ENCODE data around the gene VRK3.
"Not testable (repeated sequence)": the region's sequence is repeated elsewhere in the genome, so short reads cannot be mapped to it uniquely, and the experiment has no call there.

VRK3 gene

DNA sequence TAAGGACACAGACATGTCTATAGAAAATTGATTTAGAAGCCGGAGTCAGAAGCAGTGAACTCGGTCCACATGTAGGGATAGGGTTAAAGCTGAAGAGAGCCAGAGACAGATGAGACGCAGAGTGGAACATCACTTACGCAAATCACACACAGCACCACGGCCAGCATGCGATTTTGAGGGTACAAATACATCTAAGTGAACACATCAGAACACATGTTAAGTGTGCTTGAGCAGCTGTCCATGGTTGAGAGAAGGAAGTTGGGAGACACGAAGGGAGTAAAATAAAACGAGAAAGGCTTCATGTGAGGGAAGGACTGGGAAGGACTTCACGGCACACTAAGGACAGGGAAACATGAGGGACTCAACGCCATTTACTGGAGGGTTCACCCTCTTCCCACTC lies 38.8 kb downstream of the VRK3 start:
- no peak for DNase-seq

DNA sequence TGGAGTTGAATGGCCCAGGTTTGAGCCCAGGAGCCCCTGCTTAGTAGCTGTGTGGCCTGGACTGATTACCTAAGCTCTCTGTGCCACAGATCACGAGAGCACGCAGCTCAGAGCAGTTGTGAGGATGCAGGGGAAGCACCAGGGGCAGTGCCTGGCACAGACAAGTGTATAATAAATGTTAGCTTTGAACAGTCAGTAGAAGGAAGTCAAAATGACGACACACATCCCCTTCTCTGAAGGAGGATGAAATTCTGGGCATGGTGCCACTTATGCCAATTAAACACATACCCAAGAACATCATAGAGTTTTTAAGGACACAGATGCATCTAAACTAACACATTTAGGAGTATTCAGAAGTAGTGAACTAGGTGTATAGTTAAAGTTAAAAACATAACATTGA lies 39.3 kb downstream of the VRK3 start:
- no peak for DNase-seq

DNA sequence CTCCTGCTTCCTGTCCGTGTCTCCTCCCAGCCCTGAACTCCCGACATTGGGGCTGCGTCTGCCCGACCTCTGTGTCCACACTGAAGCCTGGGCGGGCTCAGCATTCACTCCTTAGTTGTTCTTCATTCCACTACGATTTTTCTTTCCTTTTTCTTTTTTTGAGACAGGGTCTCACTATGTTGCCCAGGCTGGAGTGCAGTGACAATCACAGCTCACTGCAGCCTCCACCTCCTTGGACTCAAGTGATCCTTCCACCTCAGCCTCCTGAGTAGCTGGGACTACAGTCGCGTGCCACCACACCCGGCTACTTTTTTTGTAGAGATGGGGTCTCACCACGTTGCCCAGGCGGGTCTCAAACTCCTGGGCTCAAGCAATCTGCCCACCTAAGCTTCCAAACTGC lies 40.7 kb downstream of the VRK3 start:
- no peak for DNase-seq

DNA sequence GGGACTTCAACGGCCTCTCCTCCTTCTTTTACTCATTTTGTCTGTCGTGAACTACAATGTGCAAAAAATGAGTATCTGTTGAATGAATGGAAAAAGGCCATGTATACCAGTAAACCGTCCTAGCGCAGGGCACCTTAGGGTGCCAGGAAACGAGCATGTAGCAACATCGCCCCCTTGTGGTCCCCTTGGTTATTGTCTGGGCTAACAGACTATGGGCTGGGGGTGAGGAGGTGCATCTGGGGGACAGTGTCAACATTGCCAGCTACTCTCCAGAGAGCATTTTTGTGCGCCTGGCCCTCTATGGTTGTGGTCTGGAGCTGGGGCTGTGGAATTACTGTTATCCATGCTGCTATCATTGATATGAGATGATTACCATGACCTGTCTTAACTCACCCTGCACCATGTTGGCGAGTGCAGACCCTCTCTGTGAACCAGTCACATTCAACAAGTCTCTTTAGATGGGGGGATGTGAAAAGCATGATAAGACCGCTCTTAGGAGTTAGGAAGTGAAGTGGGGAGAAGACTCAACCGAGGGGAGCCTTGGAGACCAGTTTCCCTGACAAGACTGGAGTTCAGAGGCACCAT lies 41.4 kb downstream of the VRK3 start:
- peak; percentile 81 for DNase-seq

DNA sequence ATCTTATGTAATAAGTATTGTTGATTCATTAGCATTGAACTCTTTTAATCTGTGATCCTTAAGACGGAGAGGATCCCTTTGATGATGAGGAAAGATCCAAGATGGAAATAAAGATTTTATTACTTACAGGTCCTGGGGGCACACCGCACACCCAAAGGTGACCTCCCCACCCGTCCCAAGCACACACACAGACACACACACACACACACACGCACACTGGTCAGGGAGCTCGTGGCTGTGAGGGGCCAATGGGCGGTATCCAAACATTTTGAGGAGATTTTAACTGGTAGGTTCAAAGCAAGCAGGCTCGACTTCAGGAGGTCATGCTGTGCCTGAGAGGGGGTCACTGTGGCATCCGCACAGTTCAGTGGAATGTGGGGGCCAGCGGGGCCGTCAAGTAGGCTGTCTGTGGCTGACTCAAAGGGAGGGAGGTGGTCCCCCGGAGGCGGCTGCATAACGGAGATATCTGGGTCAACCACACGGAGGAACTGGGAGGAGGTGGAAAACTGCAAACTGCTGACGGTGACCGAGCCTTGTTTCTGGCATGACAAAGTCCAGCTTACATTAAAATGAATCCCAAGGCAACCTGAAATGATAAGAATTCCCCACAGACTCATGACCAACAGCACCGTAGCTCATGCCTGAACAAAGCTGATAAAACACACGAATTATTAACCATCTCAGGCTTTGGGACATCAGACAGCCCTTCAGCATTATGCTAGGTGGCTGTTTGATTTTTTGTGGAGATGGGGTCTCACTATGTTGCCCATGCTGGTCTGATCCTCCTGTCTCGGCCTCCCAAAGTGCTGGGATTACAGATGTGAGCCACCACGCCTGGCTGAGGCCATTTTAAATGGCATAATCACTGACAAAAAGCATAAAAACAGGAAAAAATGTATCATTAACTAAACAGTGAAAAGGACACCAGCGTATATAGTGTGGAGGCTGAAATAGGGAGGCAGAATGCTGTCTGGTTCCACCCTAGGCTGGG lies 43.3 kb downstream of the VRK3 start:
- no peak for DNase-seq

DNA sequence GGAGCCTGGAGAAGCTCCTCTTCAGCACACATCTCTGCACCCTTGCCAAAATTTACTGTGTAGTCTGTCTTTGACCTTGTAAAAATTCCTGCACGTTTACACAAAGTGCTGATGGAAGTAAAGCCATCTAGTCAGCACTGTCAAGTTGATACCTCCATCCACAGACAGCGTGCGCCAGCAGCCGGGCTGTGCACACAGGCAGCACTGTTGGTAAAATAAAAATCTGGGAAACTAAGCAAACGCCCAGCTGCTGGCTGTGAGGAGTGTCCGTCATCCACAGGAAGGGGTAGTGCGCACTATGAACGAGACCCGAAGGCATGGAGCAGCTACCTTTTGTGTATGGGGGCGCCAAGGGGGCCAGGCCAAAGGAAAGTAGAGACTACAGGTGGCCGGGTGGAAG lies 46.8 kb downstream of the VRK3 start:
- no peak for DNase-seq

DNA sequence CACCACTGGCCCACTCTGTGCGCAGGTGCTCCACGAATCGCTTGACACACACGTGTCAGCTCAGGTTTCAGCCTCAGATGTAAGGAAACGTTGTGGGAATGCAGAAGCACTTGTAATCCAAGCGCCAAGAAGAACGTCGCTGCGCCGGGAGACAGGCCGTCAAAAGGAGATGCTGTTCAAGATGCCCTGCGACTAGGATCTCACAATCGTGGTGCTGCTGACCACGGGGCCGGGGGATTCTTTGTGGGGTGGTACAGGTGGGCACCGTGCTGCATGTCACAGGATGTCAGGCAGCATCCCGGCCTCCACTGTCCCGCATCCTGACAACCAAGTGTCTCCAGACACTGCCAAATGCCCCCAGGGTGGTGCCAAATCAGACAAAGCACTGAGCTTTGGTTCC lies 47.3 kb downstream of the VRK3 start:
- DNase-seq: no peak

DNA sequence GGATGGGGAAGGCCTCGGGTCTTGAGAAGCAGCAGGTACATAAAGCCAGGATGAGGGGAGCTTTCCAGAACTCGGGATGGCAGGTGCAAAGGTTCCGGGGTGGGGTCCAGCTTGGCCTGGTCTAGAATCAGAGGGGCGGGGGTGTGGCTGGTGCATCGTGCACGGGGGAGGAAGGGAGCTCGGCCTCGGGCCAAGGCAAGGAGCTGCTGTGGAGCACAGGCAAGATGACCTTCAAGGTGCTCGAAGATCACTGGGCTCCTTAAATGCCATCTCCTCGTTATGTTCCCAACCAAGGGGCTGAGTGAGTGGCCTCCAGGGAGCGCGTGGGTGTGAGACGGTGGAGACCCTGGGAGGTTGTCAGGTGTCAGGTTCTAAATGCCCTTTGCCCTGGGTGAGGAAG lies 48.1 kb downstream of the VRK3 start:
- no peak for DNase-seq

DNA sequence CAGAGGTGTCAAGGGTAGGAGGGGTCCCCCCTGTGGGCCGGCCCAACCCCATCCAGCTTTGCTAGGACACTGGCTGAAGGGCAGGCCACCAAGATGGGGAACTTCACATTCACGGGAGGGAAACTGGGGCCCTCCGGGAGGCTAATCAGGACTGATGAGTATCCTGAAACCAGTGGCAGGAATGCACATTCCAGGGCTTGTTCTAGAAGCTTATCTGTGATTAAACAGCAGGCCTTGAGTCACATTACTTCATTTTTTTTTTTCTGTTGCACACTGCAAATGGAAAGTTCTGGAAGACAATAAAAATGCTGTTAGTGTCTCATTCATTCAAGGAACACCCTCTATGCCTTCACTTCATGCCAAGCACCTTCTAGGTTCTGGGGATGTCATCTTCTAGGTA lies 48.7 kb downstream of the VRK3 start:
- no peak for DNase-seq

DNA sequence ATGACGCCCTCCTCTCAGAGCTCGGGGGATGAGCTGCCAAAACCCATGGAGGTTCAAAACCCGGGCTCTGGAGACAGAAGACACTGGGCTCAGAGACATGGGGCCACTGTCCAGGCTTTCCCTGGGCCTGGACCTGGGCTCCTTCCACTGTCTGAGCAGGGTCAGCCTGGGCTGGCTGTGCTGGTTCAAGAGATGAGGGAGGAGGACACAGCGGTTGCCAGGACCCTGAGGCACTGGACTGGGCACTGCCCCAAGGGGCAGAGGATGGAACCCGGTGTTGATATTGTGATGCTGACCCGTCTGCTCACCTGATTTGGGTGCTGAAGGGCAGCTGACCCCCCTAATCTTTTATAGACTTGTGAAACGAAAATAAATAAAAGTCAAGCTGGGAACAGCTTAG lies 50.1 kb downstream of the VRK3 start:
- no peak for DNase-seq

DNA sequence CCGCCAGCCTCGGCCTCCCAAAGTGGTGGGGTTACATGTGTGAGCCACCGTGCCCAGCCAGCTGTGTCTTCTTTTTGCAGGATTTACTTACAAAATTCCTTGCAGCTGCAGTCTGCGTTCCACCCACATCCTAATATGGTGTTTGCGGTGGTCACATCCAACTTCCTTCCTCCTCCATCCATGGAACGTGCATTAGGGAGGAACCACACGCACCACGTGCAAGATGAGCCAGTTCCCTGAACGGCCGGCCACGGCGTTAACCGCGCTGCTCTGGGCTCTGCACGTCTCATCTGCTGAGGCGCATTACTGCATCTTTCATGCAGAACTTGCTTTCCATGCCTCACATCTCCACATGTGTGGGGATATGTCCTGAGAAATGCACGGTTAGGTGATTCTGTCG lies 51.2 kb downstream of the VRK3 start:
- DNase-seq: no peak

DNA sequence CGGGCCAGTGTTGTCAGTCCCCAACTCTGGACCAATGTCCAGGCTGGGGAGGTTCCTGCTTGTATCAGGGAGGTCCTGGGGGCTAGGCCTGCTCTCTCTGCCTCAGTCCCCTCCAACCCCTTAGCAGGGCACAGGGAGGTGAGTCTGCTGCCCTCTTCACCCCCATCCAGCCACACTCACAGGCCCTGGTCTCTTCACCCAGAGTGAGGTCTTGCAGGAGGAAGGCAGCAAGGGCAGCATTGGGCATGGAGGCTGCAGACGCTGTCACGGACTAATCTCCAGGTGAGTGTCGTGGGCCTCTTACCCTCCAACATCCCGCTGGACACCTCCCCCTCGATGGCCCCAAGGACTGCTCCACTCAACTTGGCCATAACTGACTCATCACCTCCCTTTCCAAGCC lies 52.3 kb downstream of the VRK3 start:
- no peak for DNase-seq

DNA sequence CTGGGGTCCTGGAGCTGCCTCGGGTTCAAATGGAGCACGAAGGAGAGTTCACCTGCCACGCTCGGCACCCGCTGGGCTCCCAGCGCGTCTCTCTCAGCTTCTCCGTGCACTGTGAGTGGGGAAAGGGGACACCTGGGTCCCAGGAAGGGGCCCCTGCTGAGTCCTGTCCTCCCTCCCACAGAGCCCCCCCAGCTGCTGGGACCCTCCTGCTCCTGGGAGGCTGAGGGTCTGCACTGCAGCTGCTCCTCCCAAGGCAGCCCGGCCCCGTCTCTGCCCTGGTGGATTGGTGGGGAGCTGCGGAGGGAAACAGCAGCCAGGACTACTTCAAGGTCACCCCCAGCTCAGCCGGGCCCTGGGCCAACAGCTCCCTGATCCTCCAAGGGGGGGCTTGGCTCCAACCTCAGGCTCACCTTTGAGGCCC lies 53.2 kb downstream of the VRK3 start:
- DNase-seq: no peak

DNA sequence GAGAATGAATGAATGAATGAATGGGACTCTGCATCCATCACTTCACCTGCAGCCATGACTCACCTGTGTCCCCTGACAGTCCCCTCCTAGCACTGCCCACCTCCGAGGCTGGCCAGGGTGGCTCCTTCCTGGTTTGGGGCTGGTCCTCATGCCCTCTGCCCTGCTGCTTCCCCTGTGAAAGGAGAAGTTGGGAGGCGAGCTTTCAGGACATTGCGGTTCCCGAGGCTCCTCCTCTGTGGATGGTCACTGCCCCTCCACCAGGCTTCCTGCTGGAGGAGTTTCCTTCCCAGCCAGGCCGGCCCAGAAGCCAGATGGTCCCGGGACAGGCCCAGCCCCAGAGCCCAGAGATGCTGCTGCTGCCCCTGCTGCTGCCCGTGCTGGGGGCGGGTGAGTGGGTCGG lies 55.8 kb downstream of the VRK3 start:
- DNase-seq: not testable (repeated sequence)

DNA sequence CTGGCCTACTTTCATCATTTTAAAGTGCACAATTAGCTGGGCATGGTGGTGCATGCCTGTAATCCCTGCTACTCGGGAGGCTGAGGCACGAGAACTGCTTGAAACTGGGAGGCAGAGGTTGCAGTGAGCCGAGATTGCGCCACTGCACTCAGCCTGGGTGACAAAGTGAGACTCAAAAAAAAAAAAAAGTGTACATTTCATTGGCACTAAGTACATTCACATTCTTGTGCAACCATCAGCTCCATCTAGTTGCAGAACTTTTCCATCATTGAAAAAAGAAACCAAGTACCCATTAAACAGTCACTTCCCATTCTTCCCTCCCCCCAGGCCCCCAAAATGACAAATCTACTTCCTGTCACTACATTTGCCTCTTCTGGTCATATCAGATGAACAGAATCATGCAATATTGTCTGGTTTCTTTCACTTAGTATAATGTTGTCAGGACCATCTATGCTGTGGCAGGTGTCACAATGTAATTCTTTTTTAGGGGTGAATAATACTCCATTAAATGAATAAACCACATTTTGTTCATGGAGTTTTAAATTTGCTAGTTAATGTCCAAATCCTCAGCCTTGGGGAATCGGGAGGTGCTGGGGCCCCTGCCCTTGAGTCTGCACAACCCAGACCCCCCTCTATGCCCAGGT lies 56.8 kb downstream of the VRK3 start:
- no peak for DNase-seq

DNA sequence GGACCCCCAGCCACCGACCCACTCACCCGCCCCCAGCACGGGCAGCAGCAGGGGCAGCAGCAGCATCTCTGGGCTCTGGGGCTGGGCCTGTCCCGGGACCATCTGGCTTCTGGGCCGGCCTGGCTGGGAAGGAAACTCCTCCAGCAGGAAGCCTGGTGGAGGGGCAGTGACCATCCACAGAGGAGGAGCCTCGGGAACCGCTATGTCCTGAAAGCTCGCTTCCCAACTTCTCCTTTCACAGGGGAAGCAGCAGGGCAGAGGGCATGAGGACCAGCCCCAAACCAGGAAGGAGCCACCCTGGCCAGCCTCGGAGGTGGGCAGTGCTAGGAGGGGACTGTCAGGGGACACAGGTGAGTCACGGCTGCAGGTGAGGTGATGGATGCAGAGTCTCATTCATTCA lies 64.2 kb downstream of the VRK3 start, which contains the start of gene SIGLEC11:
TSS of gene SIGLEC11 (minus strand) at position 193 of the 400 bp plus-strand sequence. CDS start at position 102, 91 bp downstream.
- DNase-seq: not testable (repeated sequence)

DNA sequence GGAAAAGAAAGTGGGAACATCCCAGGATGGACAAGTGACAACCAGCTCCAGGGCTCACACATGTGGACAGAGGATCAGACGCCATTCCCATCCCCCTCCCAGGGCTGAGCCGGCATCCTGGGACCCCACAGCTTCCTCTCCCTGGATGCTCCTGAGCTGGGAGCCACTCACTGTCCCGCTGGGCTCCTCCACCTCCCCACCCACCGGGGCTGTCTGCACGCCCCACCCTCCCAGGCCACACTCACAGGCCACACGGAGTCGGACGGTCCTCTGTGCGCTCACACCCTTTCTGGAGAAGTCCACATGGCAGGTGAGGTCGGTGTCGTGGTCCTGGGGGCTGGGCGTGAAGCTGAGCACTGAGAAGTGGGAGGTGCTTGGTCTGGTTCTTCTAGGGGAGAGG lies 65.3 kb downstream of the VRK3 start:
- DNase-seq: not testable (repeated sequence)

DNA sequence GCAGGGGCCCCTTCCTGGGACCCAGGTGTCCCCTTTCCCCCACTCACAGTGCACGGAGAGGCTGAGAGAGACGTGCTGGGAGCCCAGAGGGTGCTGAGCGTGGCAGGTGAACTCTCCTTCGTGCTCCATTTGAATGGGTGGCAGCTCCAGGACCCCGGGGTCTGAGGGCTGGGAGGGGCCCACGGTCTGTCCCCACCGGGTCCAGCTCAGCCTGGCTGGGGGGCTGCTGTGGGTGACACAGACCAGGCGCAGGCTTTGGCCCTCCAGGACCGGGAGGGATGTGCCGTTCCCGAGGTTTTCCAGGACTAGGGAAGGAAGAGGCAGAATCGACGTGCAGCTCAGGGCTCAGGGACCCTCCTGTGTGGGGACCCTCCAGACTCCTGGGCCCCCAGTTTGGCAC lies 66.6 kb downstream of the VRK3 start:
- not testable (repeated sequence) for DNase-seq

DNA sequence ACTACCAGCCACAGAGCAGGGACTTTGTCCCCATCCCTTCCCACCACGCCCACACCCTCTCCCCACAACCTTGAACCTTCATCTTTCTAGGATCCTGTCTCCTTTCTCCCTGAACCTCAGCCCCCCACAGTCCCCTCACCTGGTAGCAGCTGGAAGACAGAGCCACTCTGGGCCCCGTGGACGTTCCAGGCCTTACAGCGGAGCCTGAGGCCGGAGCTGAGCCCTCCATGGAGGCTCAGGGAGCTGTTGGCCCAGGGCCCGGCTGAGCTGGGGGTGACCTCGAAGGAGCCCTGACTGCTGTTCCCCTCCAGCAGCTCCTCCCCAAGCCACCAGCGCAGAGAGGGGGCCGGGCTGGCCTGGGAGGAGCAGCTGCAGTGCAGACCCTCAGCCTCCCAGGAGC lies 67.0 kb downstream of the VRK3 start:
- DNase-seq: not testable (repeated sequence)

DNA sequence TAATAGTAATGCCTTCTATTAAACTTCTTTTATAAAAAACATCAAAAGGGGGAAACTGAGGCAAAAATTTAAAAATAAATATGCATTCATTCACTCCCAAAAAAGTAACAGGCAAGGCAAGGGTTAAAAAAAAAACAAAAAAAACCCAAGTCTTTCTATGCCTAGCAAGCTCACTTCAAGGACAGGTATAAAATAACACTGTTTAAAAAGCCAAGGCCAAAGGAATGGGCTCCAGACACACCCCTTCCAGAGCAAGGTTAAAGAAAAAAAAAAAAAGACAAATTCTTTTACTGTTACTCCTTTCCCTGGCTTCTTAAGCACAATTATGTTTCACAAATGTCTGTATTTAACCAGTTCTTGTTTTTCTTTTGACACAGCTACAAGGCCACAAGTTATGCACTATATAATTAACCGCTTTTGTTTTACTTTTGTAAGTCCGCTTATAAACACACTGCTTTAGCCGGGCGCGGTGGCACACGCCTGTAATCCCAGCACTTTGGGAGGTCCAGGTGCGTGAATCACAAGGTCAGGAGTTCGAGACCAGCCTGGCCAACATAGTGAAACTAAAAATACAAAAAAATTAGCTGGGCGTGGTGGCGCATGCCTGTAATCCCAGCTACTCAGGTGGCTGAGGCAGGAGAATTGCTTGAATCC lies 67.8 kb downstream of the VRK3 start:
- no peak for DNase-seq

DNA sequence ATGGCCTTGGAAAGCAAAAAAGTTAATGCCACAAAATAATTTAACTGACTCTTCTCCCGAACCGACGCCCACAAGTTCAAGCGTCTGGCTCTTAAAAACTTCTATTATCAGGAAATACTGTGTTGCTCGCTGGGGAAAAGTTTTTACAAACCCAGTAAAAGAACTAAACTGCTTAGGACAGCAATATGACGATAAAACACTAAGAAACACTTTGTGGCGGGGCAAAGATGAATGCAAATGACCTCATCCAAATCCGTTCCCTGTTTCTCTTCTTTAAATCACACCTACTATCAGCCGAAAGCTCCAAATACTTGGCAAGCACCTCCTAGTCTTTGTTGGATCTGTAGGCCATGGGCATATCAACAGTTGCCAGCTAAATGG lies 69.1 kb downstream of the VRK3 start:
- no peak for DNase-seq

DNA sequence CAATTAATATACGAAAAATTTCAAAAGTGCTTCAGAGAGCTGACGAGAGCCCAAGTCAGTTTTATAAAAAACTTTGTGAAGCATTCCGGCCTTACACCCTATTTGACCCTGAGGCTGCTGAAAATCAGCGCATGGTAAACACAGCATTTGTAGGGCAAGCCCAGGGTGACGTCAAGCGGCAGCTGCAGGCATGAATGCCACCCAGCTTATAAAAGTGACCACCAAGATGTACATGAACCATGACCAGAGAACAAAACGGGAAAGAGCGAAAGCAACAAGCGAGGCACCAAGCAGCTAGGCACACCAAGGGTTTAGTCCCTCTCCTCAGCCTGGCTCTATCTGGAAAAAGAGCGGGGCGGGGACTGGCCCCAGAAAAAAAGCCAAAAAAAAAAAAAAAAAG lies 70.2 kb downstream of the VRK3 start:
- no peak for DNase-seq

DNA sequence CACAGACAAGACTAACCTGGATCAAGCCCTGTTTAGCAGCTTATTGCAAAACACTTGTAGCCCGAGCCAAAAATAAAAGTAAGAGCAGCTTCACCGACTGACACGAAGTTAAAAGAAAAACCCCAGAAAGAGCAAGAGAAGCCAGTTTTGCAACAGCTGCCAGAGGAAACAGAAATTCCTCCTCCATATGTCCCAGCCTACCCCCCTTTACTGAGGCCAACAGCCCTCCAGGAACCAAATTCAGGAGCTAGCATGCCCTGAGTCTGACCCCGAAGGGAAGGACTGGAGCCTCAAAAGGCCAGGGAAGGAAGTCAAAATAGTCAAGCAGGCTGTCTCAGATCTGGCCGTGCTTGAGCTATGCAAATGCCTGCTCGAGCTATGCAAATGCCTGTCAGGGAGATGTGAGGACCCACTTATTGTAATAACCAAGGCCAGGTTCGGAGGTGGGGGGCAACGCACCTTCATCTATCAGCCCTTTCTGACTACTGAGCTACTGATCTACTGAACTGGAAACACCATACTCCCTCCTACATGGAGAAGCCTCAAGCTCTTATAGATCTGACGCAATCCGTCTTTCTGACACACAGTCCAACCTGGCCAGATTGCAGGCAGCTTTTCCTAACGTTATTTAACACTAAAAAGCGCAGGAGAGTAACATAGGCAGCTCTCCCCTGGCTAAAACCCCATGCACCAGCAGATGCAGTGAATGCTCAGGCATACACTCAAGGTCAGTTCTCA lies 70.9 kb downstream of the VRK3 start:
- DNase-seq: no peak
